KMS-11 (cell line): Measurements from ENCODE around the gene BARX2.

Source experiments
- H2AFZ ChIP-seq: fragments of 200-600 bp; sonication (generic); 2 replicates; pipeline ENCODE4 v1.6.1; 2016; ENCODE audit warnings: antibody characterized with exemption, mixed run types, low read depth
- H3K27ac ChIP-seq: fragments of 200-600 bp; sonication (generic); 2 replicates; pipeline ENCODE4 v1.6.1; 2016; ENCODE audit warnings: mild to moderate bottlenecking, mixed run types
- H3K27me3 ChIP-seq: fragments of 200-600 bp; sonication (generic); 2 replicates; pipeline ENCODE4 v1.6.1; 2017; ENCODE audit warnings: mild to moderate bottlenecking, low read depth, mixed run types, moderate library complexity; ENCODE audit not compliant: insufficient read depth
- H3K36me3 ChIP-seq: fragments of 200-600 bp; sonication (generic); 2 replicates; pipeline ENCODE4 v1.6.1; 2017; ENCODE audit warnings: mild to moderate bottlenecking, mixed run types; ENCODE audit not compliant: insufficient read depth
- H3K4me1 ChIP-seq: fragments of 200-600 bp; sonication (generic); 2 replicates; pipeline ENCODE4 v1.6.1; 2016; ENCODE audit warnings: mild to moderate bottlenecking, low read depth, mixed run types; ENCODE audit not compliant: poor library complexity, severe bottlenecking
- H3K4me2 ChIP-seq: fragments of 200-600 bp; sonication (generic); 2 replicates; pipeline ENCODE4 v1.7.0; 2016; ENCODE audit warnings: mild to moderate bottlenecking, mixed run types
- H3K4me3 ChIP-seq: fragments of 200-600 bp; sonication (generic); IDR thresholded peaks from 2 replicates; pipeline ENCODE4 v1.6.1; 2017; ENCODE audit warnings: low read depth, low read length, mixed read lengths; ENCODE audit not compliant: insufficient read depth
- H3K79me2 ChIP-seq: fragments of 200-600 bp; sonication (generic); 2 replicates; pipeline ENCODE4 v1.6.1; 2016; ENCODE audit warnings: low read depth, mixed run types; ENCODE audit not compliant: insufficient read depth
- H3K9ac ChIP-seq: fragments of 200-600 bp; sonication (generic); 2 replicates; pipeline ENCODE4 v1.6.1; 2016; ENCODE audit warnings: mild to moderate bottlenecking, mixed run types
- H4K20me1 ChIP-seq: fragments of 200-600 bp; sonication (generic); 2 replicates; pipeline ENCODE4 v1.6.1; 2016; ENCODE audit warnings: mild to moderate bottlenecking, mixed run types; ENCODE audit not compliant: insufficient read depth
- TF ChIP-seq, protein P1 (sequence below): fragments of 200-600 bp; sonication (generic); conservative IDR thresholded peaks from 2 replicates; pipeline ENCODE4 v1.6.1; 2017; ENCODE audit warnings: low read depth, mild to moderate bottlenecking, antibody characterized with exemption, low read length, moderate library complexity, mixed read lengths

BARX2 gene

DNA sequence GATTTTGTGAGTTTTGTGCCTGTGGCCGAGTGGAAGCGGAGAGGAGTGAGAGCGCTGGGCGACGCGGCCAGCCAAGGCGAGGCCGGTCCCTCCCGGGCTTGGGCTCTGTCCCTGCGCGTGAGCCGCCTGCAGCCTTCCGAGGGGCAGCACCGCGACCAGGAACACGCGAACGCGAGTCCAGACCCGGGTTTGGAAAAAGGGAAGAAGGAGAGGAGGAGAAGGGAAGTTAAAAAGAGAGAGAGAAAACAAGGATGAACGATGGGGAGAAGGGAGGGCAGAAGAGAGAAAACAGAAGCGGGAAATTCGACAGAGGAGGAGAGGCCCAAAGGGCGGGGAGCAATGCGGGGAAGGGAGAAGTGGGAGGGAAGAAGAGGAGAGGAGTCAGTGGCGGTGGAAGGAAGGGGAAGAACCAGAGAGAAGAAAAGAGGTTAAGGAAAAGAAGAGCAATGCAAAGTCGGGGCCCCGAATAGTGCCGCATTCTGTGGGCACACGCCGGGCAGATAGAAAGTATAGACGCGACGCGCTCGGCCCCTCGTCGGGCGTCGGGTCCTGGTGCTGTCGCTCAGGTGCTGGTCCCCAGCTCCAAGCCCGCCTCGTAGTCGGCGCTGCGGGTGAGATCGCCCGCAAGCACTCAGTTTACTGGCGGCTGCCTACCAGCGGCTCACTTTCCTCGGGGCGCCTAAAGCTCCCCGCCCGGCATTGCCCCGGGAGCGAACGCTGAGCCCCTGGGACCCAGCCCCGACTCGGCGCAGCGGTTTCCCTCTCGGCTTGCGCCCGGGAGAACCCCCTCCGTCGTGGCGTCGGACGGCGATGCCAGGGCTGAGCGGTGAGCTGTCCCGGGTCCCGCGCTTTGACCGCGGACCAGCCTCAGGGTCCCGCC, 2.8 kb upstream of the BARX2 start:
- TF ChIP-seq, protein P1, sequence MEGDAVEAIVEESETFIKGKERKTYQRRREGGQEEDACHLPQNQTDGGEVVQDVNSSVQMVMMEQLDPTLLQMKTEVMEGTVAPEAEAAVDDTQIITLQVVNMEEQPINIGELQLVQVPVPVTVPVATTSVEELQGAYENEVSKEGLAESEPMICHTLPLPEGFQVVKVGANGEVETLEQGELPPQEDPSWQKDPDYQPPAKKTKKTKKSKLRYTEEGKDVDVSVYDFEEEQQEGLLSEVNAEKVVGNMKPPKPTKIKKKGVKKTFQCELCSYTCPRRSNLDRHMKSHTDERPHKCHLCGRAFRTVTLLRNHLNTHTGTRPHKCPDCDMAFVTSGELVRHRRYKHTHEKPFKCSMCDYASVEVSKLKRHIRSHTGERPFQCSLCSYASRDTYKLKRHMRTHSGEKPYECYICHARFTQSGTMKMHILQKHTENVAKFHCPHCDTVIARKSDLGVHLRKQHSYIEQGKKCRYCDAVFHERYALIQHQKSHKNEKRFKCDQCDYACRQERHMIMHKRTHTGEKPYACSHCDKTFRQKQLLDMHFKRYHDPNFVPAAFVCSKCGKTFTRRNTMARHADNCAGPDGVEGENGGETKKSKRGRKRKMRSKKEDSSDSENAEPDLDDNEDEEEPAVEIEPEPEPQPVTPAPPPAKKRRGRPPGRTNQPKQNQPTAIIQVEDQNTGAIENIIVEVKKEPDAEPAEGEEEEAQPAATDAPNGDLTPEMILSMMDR: no peak
- H4K20me1 ChIP-seq: no peaks in the 10 kb centered on the region
- no peak overlapping the region for H3K9ac ChIP-seq
- H2AFZ ChIP-seq: no peak overlapping the region
- peaks cover 3% of the 10 kb centered on the region; the same call in 1 of the 2 replicates for H3K79me2 ChIP-seq
- no peaks in the 10 kb centered on the region for H3K36me3 ChIP-seq
- no peak overlapping the region for H3K4me3 ChIP-seq
- no peak overlapping the region for H3K4me2 ChIP-seq
- no peak overlapping the region for H3K27ac ChIP-seq
- H3K4me1 ChIP-seq: peaks cover 30% of the 10 kb centered on the region
- H3K27me3 ChIP-seq: no peaks in the 10 kb centered on the region

DNA sequence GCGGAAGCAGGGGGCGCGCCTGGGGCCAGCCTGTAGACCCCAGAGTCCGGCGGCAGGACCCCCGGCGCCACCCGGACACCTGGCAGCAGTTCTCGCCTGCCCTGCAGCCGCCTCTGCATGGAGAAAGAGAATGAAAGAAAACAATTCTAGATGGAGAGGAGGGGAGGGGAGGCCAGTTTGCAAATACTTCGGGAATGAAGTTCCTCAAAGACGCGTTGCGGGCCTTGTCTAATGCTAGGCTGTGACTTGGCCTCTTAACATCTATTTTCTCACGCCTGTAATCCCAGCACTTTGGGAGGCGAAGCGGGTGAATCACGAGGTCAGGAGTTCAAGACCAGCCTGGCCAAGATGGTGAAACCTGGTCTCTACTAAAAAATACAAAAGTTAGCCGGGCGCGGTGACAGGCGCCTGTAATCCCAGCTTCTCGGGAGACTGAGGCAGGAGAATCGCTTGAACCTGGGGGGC, 2.1 kb upstream of the BARX2 start:
- H2AFZ ChIP-seq: no peak overlapping the region
- no peak overlapping the region for H3K4me2 ChIP-seq
- H4K20me1 ChIP-seq: no peaks in the 10 kb centered on the region
- H3K4me1 ChIP-seq: peaks cover 23% of the 10 kb centered on the region
- peaks cover 7% of the 10 kb centered on the region; the same call in 1 of the 2 replicates for H3K79me2 ChIP-seq
- H3K9ac ChIP-seq: no peak overlapping the region
- no peaks in the 10 kb centered on the region for H3K36me3 ChIP-seq
- no peak overlapping the region for H3K27ac ChIP-seq
- H3K27me3 ChIP-seq: no peaks in the 10 kb centered on the region
- no peak overlapping the region for H3K4me3 ChIP-seq
- TF ChIP-seq, protein P1: no peak

DNA sequence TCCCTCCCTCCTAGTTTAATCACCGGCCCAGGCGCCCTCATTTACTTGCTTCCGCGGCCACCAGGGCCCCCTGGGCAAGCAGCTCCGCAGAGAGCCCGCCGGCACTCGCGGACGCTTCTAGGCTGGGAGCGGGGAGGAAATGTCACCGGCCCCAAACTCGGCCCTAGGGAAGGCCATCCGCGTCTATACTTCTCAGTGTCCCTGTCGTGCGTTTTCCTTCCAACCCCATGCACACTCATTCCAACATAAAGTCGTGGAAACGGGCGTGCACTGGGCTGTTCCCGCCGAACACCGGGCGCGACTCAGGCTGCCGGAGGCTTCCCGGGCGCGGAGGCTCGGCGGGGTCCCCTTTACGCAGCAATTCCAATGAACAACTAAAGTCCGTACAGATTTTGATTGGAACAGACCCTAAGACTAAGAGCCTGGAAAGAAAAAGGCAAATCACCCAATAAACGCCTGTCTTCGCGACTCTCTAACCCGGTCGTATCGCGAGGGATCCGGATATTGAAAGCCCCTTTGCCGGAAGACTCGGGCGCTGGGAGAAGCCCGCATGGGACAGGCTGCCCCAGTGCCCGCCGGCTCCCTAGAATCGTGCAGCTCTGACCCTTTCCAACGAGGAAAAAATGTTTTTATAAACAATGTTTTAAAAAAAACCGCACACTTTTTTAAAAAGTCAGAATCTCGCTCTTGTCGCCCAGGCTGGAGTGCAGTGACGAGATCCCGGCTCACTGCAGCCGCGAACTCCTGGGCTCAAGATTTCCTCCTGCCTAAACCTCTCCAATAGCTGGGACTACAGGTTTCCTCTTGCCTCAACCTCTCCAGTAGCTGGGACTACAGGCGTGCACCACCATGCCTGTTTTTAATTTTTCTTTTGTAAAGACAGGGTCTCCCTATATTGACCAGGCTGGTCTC, 1.3 kb upstream of the BARX2 start:
- Histone ChIP-seq H4K20me1 (no peaks in the 10 kb centered on the region), H2AFZ (no peak overlapping the region), H3K79me2 (peaks cover 7% of the 10 kb centered on the region; the same call in 1 of the 2 replicates), H3K4me1 (peaks cover 16% of the 10 kb centered on the region), H3K27ac (no peak overlapping the region), H3K27me3 (no peaks in the 10 kb centered on the region), H3K4me2 (no peak overlapping the region), H3K9ac (no peak overlapping the region), H3K4me3 (no peak overlapping the region), H3K36me3 (no peaks in the 10 kb centered on the region)
- TF ChIP-seq, protein P1: no peak

DNA sequence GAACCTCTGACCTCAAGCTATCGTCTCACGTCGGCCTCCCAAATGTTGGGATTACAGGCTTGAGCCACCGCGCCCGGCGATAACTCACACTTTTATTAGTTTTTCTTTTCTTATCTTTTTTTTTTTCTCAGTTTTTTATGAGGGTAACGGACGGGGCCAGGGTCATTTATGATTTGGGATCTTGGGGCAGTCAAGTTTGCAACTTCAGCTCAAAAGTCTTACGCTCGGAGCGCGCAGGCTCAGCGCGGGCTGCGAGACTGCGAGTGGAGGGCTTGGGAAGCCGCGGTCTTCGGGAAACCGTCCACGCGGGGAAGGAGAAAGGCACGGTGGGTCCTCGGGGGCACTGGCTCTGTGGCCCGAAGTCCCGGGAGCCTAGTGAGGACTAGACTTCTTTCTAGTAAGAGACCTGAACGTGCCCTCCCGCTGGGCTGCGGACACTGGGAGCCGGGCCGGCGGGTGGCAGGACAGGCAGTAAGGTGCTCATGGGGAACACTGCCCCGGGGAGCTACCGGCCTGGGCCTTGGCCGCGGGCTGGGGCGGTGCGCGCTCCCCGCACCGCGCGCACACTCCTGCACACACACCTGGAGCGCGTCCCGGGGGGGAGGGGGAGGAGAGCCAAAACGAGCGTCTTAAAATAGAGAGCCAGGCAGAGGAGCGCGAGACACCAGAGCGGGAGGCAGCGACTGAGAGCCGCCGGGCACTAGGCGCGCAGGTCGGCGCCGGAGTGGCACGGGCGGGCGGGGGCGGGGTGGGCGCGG, 476 bp upstream of the BARX2 start:
- Histone ChIP-seq H3K9ac (no peak overlapping the region), H3K4me2 (no peak overlapping the region), H3K27me3 (no peaks in the 10 kb centered on the region), H3K36me3 (no peaks in the 10 kb centered on the region), H3K4me1 (peaks cover 8% of the 10 kb centered on the region), H3K4me3 (no peak overlapping the region), H3K79me2 (peaks cover 7% of the 10 kb centered on the region; the same call in 1 of the 2 replicates), H3K27ac (peak overlapping the region; percentile 13; the same call in 1 of the 2 replicates), H4K20me1 (no peaks in the 10 kb centered on the region), H2AFZ (peak overlapping the region; percentile 44; the same call in 1 of the 2 replicates)
- TF ChIP-seq, protein P1: no peak
